A673 (cell line): ENCODE measurements around the gene ROBO2. TPM values are rescaled to one million over a fixed set of nuclear protein-coding genes. Genes with fewer than 3 reads are reported as not detected.

Source experiments
- BruUV-seq: library from RNA; stranded (reverse); fragments of 400-500 nt; replicated peaks from 2 replicates; lab custom pipeline; 2021; lab: Mats Ljungman, UMichigan
- CTCF ChIA-PET: fragments of 300-600 bp; sonication (Branson Sonifier 250); formaldehyde crosslinking; loops from one replicate; lab custom pipeline; 2022; ENCODE audit warnings: antibody characterized with exemption; lab: Charles Lee
- POLR2A ChIA-PET: fragments of 300-600 bp; sonication (Branson Sonifier 250); formaldehyde crosslinking; loops from one replicate; lab custom pipeline; 2022; ENCODE audit warnings: antibody characterized with exemption; ENCODE audit not compliant: low non-redundant PET; lab: Charles Lee
- DNase-seq: peaks from one replicate; pipeline ENCODE4 v3.0.0-alpha.2; 2015; ENCODE audit warnings: low spot score
- H3K27ac ChIP-seq: fragments of 200-600 bp; sonication (generic); 2 replicates; pipeline ENCODE4 v1.5.1; 2016; ENCODE audit warnings: mixed run types, low read depth, mild to moderate bottlenecking, mixed read lengths, antibody characterized with exemption, low read length; ENCODE audit not compliant: poor library complexity, severe bottlenecking
- H3K27me3 ChIP-seq: fragments of 200-600 bp; sonication (generic); replicated peaks from 2 replicates; pipeline ENCODE4 v1.6.1; 2017; ENCODE audit warnings: mixed run types, low read depth, mild to moderate bottlenecking, mixed read lengths, antibody characterized with exemption, low read length; ENCODE audit not compliant: insufficient read depth, poor library complexity
- H3K36me3 ChIP-seq: fragments of 200-600 bp; sonication (generic); 2 replicates; pipeline ENCODE4 v1.6.1; 2016; ENCODE audit warnings: mixed run types, mild to moderate bottlenecking, mixed read lengths, antibody characterized with exemption, low read length; ENCODE audit not compliant: insufficient read depth, poor library complexity, severe bottlenecking
- H3K4me1 ChIP-seq: fragments of 200-600 bp; sonication (generic); 2 replicates; pipeline ENCODE4 v1.6.1; 2017; ENCODE audit warnings: mixed run types, mild to moderate bottlenecking, mixed read lengths, antibody characterized with exemption, low read length; ENCODE audit not compliant: insufficient read depth, poor library complexity, severe bottlenecking
- H3K4me3 ChIP-seq: fragments of 200-600 bp; sonication (generic); 2 replicates; pipeline ENCODE4 v1.5.1; 2016; ENCODE audit warnings: low read depth, mixed run types, mild to moderate bottlenecking, mixed read lengths, low read length; ENCODE audit not compliant: poor library complexity, severe bottlenecking
- H3K9me3 ChIP-seq: fragments of 200-600 bp; sonication (generic); 2 replicates; pipeline ENCODE4 v1.6.1; 2016; ENCODE audit warnings: mixed run types, low read depth, mild to moderate bottlenecking, mixed read lengths, antibody characterized with exemption, low read length; ENCODE audit not compliant: poor library complexity, severe bottlenecking
- EZH2 ChIP-seq: fragments of 200-600 bp; sonication (generic); IDR thresholded peaks from 2 replicates; pipeline ENCODE4 v1.6.1; 2017; ENCODE audit warnings: borderline replicate concordance, low read depth, mild to moderate bottlenecking, mixed read lengths, antibody characterized with exemption, low read length; ENCODE audit not compliant: poor library complexity, severe bottlenecking
- intact Hi-C: fragments of 100-400 bp; cut with micrococcal nuclease; formaldehyde crosslinking; loops from one replicate; pipeline ENCODE4 v1.10.0; 2022; ENCODE audit not compliant: unreplicated experiment
- total RNA-seq: library from RNA; stranded (reverse); gene quantifications from 2 replicates; pipeline ENCODE4 v1.2.3, GENCODE V29; 2021
- TF ChIP-seq, protein P1 (sequence below): fragments of 300-800, 200-600 bp; sonication (generic); conservative IDR thresholded peaks from 2 replicates; pipeline ENCODE4 v1.5.1; 2017; ENCODE audit warnings: low read depth, mild to moderate bottlenecking, antibody characterized with exemption, low read length, moderate library complexity, mixed read lengths

The ROBO2 gene
- total RNA-seq, 1 experiment from 2014 or later, result 17.5 TPM

DNA sequence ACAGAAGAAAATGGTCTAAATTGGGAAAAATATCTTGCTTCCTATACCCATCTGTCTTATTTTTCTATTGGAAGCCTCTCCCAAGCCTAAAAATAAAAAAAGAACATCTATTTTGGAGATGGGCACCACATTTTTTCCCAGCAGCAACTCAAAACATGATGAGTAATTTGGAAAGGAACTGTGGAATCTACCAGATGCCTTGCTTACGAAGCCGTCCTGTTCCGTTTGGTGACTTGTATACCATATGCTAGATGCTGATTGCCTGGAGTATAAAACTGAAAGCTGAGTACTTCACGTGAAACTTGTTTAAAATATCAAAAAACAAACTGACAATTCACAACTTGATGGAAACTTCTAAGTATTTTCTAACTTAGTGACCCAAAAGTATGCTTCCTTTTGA, 491.0 kb downstream of the ROBO2 start:
- DNase-seq, result no peak
- no peak overlapping the region for H3K4me3 ChIP-seq
- no peak for TF ChIP-seq EZH2
- TF ChIP-seq, protein P1, sequence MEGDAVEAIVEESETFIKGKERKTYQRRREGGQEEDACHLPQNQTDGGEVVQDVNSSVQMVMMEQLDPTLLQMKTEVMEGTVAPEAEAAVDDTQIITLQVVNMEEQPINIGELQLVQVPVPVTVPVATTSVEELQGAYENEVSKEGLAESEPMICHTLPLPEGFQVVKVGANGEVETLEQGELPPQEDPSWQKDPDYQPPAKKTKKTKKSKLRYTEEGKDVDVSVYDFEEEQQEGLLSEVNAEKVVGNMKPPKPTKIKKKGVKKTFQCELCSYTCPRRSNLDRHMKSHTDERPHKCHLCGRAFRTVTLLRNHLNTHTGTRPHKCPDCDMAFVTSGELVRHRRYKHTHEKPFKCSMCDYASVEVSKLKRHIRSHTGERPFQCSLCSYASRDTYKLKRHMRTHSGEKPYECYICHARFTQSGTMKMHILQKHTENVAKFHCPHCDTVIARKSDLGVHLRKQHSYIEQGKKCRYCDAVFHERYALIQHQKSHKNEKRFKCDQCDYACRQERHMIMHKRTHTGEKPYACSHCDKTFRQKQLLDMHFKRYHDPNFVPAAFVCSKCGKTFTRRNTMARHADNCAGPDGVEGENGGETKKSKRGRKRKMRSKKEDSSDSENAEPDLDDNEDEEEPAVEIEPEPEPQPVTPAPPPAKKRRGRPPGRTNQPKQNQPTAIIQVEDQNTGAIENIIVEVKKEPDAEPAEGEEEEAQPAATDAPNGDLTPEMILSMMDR, result no peak
- POLR2A ChIA-PET, result no interaction called here
- H3K27me3 ChIP-seq, result no peaks in the 10 kb centered on the region
- no TSS peak for BruUV-seq
- H3K9me3 ChIP-seq, result no peaks in the 10 kb centered on the region
- CTCF ChIA-PET, result no interaction called here
- peaks cover 21% of the 10 kb centered on the region for H3K4me1 ChIP-seq
- intact Hi-C loops, result no loop called here
- no peak overlapping the region for H3K27ac ChIP-seq
- no peaks in the 10 kb centered on the region for H3K36me3 ChIP-seq

DNA sequence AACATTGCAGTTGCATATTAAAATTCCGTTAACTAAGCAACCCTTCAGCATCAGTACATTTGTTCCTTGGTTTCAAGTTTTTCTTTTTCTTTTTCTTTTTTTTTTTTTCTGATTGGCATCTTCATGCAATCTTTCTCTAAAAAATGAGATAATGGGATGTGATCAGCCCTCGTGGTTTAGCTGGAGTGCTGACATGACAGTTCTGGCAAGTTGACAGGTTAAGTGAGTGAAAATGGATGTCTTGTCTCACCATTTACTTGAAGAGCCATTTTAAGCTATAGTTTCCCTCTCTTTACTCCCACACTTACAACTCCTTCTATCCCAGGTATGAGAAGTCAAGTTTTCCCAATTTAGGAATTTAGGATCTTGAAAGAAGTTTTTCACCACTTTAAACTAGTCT, 495.2 kb downstream of the ROBO2 start:
- POLR2A ChIA-PET, result no interaction called here
- Histone ChIP-seq H3K27me3 (no peaks in the 10 kb centered on the region), H3K9me3 (no peaks in the 10 kb centered on the region), H3K4me1 (peaks cover 6% of the 10 kb centered on the region), H3K4me3 (no peak overlapping the region), H3K36me3 (no peaks in the 10 kb centered on the region), H3K27ac (no peak overlapping the region)
- DNase-seq, result no peak
- CTCF ChIA-PET, result no interaction called here
- no TSS peak for BruUV-seq
- intact Hi-C loops, result no loop called here
- no peak for TF ChIP-seq EZH2
- TF ChIP-seq, protein P1, result no peak

DNA sequence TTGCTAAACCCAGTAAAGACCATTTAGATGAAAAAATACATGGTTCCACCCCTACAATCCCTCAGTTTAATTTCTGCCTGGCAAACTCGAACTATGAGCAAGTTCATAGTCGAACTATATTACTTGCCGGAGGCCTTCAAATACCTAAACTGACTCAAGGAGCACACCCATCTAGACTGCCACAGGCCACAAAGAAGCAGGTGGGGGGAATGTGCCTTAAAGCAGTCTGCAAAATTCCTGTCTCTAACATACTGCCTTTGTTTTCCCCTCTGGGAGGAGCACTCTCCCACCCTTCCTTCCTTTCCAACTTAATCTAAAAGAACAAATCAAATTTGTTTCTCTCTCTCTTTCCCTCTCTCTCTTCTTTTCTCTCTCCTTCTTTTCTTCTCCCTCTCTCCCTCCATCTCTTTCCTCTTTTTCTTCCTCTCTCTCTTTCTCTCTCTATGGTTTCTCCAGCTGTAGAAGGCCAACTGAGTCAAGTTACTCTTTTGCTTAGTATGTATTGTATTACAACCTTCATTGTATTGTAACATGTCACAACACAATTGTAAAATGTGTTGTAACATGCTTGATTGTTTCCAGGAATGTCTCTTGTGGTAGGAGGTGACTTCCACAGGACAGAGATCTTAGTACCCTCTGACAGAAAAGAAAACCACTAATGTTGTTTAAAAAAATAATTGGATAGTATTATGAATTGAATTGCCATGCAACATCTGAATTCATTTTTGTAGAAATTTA, 496.3 kb downstream of the ROBO2 start:
- DNase-seq, result no peak
- ChIA-PET POLR2A (no interaction called here), CTCF (no interaction called here)
- H3K4me1 ChIP-seq, result peaks cover 9% of the 10 kb centered on the region
- no TSS peak for BruUV-seq
- H3K27ac ChIP-seq, result no peak overlapping the region
- H3K9me3 ChIP-seq, result no peaks in the 10 kb centered on the region
- no peak overlapping the region for H3K4me3 ChIP-seq
- intact Hi-C loops, result no loop called here
- H3K27me3 ChIP-seq, result no peaks in the 10 kb centered on the region
- no peak for TF ChIP-seq EZH2
- TF ChIP-seq, protein P1, result no peak
- H3K36me3 ChIP-seq, result no peaks in the 10 kb centered on the region
